ENCODE data around the gene CDK16. TPM values are rescaled to one million over a fixed set of nuclear protein-coding genes. Genes with fewer than 3 reads are reported as not detected.
A peak's percentile ranks its signal among the peaks of the same experiment; 100 is the strongest.

CDK16 gene
- total and polyA plus RNA-seq, 9 of the 15 experiments (the other 6 are each of a cell fraction or from before 2014, with no cell fraction given): 3.9 to 104 (median 57.5) TPM

GRCh38 chrX:47191806-47192401 is 26.6 kb upstream of the CDK16 start:
- H4K20me1 ChIP-seq (replicated peaks; ENCODE audit: control insufficient read depth, insufficient read depth, low read length): 0 out of 2 replicates have a peak, but pooled peaks cover 4% of the 10 kb centered on the region
- TF ChIP-seq ZNF77 (CRISPR knock-in tag; IDR thresholded peaks at IDR 0.05) (no peak), SMC3 (conservative IDR thresholded peaks at IDR 0.05; ENCODE audit: insufficient read depth, low read depth, low read length) (no peak), KDM1A (IDR thresholded peaks at IDR 0.05) (peak; percentile 74)
- ChIA-PET CTCF (ENCODE audit: low intra/inter-chr PET ratio) (no interaction called here), POLR2A (interaction anchor here (1.3 kb wide), 1 partner anchor 37 kb away, joined by 3 read pairs; no protein-coding TSS in a partner anchor)
- H3K9me3 ChIP-seq (replicated peaks; ENCODE audit: control insufficient read depth, insufficient read depth, low read depth, low read length): no peaks in the 10 kb centered on the region
- H3K27ac ChIP-seq (ENCODE audit: extremely low read depth, low read depth, low read length): no peak overlapping the region; the same call in 2 of the 3 replicates
- intact Hi-C loops (cut with micrococcal nuclease) (loop anchor here (2.0 to 10.0 kb wide), 3 partner anchors 121 to 835 kb away; no protein-coding TSS in a partner anchor), in situ Hi-C loops (cut with MboI) (loop anchor here (10.0 kb wide), 2 partner anchors 193 to 333 kb away; no protein-coding TSS in a partner anchor)
- H3K79me2 ChIP-seq (ENCODE audit: control insufficient read depth, insufficient read depth, low read length): peaks cover 36% of the 10 kb centered on the region
- DNase-seq (ENCODE audit: extremely low read depth in 1 of 4, low spot score in 3 of 4) (no peak), FAIRE-seq (no peak), ATAC-seq (no peak)
- peak overlapping the region; percentile 48 for H3K4me3 ChIP-seq
- BruUV-seq (replicated peaks): no TSS peak
- H3K4me1 ChIP-seq (replicated peaks in 1 of 2; ENCODE audit: control insufficient read depth in 2 of 2, insufficient read depth in 2 of 2, low read length in 2 of 2): peaks cover 6 to 23% of the 10 kb centered on the region in 2 experiments; a peak in 4 of 5 replicates
- peaks cover 21% of the 10 kb centered on the region; the same call in 1 of the 3 replicates for H3K36me3 ChIP-seq (ENCODE audit: control insufficient read depth, insufficient read depth, low read length)
- WGBS (ENCODE audit: insufficient coverage, low coverage, missing lambda C conversion rate): 31% methylated on average over 16 of the region's 16 CpGs
- no peaks in the 10 kb centered on the region for H3K9me1 ChIP-seq (ENCODE audit: control insufficient read depth, insufficient read depth, low read length)
- H3K27me3 ChIP-seq (ENCODE audit: control insufficient read depth in 2 of 2, insufficient read depth in 2 of 2, low read length in 2 of 2): no peaks in the 10 kb centered on the region
- 0 out of 2 replicates have a peak overlapping the region, but pooled peaks have one; percentile 40 for H2AFZ ChIP-seq (ENCODE audit: low read depth, low read length)
- H3K4me2 ChIP-seq (ENCODE audit: insufficient read depth, low read length): peak overlapping the region; percentile 50
- H3K9ac ChIP-seq (ENCODE audit: insufficient read depth in 1 of 2, low read depth in 2 of 2, low read length in 2 of 2): peak overlapping the region; percentile 40 to 89
